Measurements from ENCODE around the gene LSM14B.

The LSM14B gene

DNA sequence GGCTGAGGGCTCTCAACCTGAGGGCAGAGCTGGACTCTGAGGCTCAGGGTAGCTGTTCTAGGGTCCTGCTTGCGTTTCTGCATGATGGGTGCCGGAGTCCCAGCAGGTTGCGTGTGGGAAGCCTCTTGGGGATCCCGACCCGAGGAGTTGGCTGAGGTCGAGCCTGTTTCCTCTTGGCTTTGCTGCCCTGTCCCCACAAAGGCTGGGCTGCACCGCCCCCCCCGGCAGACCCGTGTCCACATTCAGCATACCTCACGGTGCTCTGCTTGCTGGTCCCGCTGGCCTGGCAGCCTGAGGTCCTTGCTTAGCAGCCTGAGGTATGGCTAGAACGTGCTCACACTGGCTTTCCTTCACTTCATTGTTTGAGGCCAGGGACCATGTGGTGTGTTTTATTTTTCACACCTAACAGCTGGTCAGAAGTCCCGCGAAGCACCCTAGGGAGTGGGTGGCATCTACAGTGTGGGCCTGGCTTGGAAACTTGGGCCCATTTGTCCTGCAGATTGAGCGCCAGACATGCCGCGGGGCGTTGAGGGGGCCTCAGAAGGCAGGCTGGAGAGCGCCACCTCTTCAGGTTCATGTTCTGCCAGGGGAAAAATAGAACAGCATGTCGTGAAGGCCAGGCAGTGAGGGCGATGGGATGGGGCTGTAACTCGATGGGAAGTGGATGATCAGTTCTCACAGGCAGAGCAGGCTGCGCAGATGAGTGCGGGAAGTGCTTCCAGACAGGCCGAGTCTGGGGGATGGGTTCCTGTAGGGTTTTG, 9.5 kb downstream of the LSM14B start:
- Histone ChIP-seq H3K4me3 (ENCODE audit: low read length in 2 of 2) (no peak overlapping the region), H3K4me1 (ENCODE audit: control insufficient read depth in 2 of 2, insufficient read depth in 2 of 2, low read length in 2 of 2) (peaks cover 0 to 2% of the 10 kb centered on the region in 2 donors), H3K27ac (ENCODE audit: low read depth in 2 of 2, low read length in 2 of 2) (no peak overlapping the region), H3K9ac (ENCODE audit: low read depth in 1 of 2, low read length in 2 of 2) (no peak overlapping the region), H3K9me3 (ENCODE audit: control insufficient read depth in 2 of 2, low read length in 2 of 2) (no peaks in the 10 kb centered on the region), H3K27me3 (ENCODE audit: control insufficient read depth in 2 of 2, insufficient read depth in 2 of 2, low read length in 2 of 2) (no peaks in the 10 kb centered on the region), H3K36me3 (ENCODE audit: control insufficient read depth in 2 of 2, insufficient read depth in 2 of 2, low read length in 2 of 2) (peaks cover 82 to 96% of the 10 kb centered on the region in 2 donors)

DNA sequence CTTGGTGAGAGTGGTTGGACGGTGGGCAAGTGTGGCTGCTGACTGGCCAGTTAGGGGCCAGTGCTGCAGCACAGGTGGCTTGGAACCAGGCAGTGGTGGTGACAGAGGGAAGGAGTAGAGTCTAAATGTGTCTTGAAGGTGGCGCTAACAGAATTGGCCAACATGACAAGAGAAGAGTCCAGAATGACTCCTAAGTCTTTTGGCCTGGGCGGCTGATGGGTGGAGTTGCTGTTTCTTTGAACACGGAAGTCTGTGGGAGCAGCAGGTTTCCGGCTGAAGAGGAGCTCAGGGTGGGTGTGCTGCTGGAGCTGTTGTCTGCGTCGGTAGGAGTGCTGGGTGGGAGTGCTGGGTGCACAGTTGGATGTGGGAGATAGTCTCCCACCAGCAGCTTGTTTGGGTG, 10.1 kb downstream of the LSM14B start:
- no peak overlapping the region for H3K4me3 ChIP-seq (ENCODE audit: low read length in 2 of 2)
- H3K4me1 ChIP-seq (ENCODE audit: control insufficient read depth in 2 of 2, insufficient read depth in 2 of 2, low read length in 2 of 2): peaks cover 0 to 2% of the 10 kb centered on the region in 2 donors
- no peak overlapping the region for H3K9ac ChIP-seq (ENCODE audit: low read depth in 1 of 2, low read length in 2 of 2)
- H3K9me3 ChIP-seq (ENCODE audit: control insufficient read depth in 2 of 2, low read length in 2 of 2): no peaks in the 10 kb centered on the region
- H3K36me3 ChIP-seq (ENCODE audit: control insufficient read depth in 2 of 2, insufficient read depth in 2 of 2, low read length in 2 of 2): peaks cover 83 to 96% of the 10 kb centered on the region in 2 donors
- no peaks in the 10 kb centered on the region for H3K27me3 ChIP-seq (ENCODE audit: control insufficient read depth in 2 of 2, insufficient read depth in 2 of 2, low read length in 2 of 2)
- H3K27ac ChIP-seq (ENCODE audit: low read depth in 2 of 2, low read length in 2 of 2): peak overlapping the region in 1 of 2 donors; percentile 45

DNA sequence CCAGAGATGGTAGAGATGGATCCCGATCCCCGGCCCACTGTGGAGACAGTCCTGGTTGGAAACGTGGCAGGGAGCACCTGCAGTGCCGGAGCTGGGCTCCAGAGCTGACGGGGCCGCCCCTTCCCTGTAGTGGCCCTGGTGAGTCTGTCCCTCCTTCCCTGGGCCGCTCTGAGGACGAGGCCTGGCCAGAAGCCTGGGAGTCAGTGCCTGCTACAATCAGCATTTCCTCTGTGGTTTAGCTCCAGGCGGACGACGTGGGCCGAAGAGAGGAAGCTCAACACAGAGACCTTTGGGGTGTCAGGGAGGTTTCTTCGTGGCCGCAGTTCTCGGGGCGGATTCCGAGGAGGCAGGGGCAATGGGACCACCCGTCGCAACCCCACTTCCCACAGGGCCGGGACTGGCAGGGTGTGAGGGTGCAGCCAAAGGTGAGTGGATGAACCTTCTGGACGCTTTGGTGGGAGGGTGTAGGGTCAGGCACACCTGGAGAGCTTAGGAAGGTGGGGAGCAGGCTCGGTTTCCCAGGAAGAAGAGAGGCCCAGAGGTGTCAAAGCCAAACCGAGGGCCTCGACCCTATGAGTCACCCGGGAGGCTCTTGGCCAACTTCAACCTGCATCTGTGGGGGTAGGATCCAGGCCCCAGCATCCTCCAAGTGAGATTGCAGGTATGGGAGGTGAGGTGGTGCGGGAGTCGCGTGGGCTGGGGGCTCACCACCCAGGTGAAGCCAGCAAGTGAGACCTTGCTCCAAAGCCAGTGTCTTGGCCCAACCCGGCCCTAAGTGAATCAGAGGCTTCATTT, 11.0 kb downstream of the LSM14B start:
- Histone ChIP-seq H3K9me3 (ENCODE audit: control insufficient read depth in 2 of 2, low read length in 2 of 2) (no peaks in the 10 kb centered on the region), H3K27me3 (ENCODE audit: control insufficient read depth in 2 of 2, insufficient read depth in 2 of 2, low read length in 2 of 2) (no peaks in the 10 kb centered on the region), H3K27ac (ENCODE audit: low read depth in 2 of 2, low read length in 2 of 2) (peak overlapping the region in 1 of 2 donors; percentile 45), H3K36me3 (ENCODE audit: control insufficient read depth in 2 of 2, insufficient read depth in 2 of 2, low read length in 2 of 2) (peaks cover 84 to 96% of the 10 kb centered on the region in 2 donors), H3K4me3 (ENCODE audit: low read length in 2 of 2) (no peak overlapping the region), H3K9ac (ENCODE audit: low read depth in 1 of 2, low read length in 2 of 2) (no peak overlapping the region), H3K4me1 (ENCODE audit: control insufficient read depth in 2 of 2, insufficient read depth in 2 of 2, low read length in 2 of 2) (peaks cover 0 to 2% of the 10 kb centered on the region in 2 donors)

DNA sequence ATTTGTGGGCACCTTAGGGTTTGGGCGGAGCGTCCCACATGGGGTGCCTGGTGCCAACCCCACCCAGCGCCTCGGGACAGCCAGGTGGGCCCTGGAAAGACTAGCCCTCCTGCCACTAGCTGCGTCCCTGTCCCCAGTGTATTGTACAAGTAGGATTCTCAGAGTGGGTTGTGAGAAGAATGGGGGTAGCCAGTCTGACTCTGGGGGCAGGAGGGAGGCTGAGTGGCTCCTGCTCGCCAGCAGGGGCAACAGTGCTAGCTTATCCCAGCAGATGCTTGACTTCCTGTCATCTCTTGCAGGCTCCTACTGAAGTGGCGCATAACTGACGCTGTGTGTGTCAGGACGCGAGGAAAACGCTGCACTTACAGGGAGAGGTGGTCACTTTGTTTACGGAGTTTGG, 11.6 kb downstream of the LSM14B start:
- Histone ChIP-seq H3K9ac (ENCODE audit: low read depth in 1 of 2, low read length in 2 of 2) (no peak overlapping the region), H3K36me3 (ENCODE audit: control insufficient read depth in 2 of 2, insufficient read depth in 2 of 2, low read length in 2 of 2) (peaks cover 83 to 95% of the 10 kb centered on the region in 2 donors), H3K4me1 (ENCODE audit: control insufficient read depth in 2 of 2, insufficient read depth in 2 of 2, low read length in 2 of 2) (peaks cover 0 to 2% of the 10 kb centered on the region in 2 donors), H3K27me3 (ENCODE audit: control insufficient read depth in 2 of 2, insufficient read depth in 2 of 2, low read length in 2 of 2) (no peaks in the 10 kb centered on the region), H3K9me3 (ENCODE audit: control insufficient read depth in 2 of 2, low read length in 2 of 2) (no peaks in the 10 kb centered on the region), H3K27ac (ENCODE audit: low read depth in 2 of 2, low read length in 2 of 2) (peak overlapping the region in 1 of 2 donors; percentile 45), H3K4me3 (ENCODE audit: low read length in 2 of 2) (no peak overlapping the region)

DNA sequence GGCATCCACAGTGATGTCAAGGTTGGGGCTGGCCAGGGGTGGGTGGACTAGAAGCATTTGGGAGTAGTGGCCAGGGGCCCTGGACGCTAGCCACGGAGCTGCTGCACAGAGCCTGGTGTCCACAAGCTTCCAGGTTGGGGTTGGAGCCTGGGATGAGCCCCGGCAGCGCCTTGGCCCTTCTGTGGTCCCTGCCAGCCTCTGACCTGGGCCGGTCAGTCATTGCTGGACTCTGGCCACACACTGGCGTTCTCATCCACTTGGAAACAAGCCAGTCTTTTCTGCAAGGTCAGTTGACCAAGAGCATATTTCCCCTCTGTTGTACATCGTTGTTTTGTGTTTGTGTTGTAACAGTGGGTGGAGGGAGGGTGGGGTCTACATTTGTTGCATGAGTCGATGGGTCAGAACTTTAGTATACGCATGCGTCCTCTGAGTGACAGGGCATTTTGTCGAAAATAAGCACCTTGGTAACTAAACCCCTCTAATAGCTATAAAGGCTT, 12.5 kb downstream of the LSM14B start:
- no peaks in the 10 kb centered on the region for H3K9me3 ChIP-seq (ENCODE audit: control insufficient read depth in 2 of 2, low read length in 2 of 2)
- H3K36me3 ChIP-seq (ENCODE audit: control insufficient read depth in 2 of 2, insufficient read depth in 2 of 2, low read length in 2 of 2): peaks cover 84 to 95% of the 10 kb centered on the region in 2 donors
- no peak overlapping the region for H3K9ac ChIP-seq (ENCODE audit: low read depth in 1 of 2, low read length in 2 of 2)
- no peak overlapping the region for H3K4me3 ChIP-seq (ENCODE audit: low read length in 2 of 2)
- H3K27me3 ChIP-seq (ENCODE audit: control insufficient read depth in 2 of 2, insufficient read depth in 2 of 2, low read length in 2 of 2): no peaks in the 10 kb centered on the region
- no peak overlapping the region for H3K27ac ChIP-seq (ENCODE audit: low read depth in 2 of 2, low read length in 2 of 2)
- H3K4me1 ChIP-seq (ENCODE audit: control insufficient read depth in 2 of 2, insufficient read depth in 2 of 2, low read length in 2 of 2): no peaks in the 10 kb centered on the region

DNA sequence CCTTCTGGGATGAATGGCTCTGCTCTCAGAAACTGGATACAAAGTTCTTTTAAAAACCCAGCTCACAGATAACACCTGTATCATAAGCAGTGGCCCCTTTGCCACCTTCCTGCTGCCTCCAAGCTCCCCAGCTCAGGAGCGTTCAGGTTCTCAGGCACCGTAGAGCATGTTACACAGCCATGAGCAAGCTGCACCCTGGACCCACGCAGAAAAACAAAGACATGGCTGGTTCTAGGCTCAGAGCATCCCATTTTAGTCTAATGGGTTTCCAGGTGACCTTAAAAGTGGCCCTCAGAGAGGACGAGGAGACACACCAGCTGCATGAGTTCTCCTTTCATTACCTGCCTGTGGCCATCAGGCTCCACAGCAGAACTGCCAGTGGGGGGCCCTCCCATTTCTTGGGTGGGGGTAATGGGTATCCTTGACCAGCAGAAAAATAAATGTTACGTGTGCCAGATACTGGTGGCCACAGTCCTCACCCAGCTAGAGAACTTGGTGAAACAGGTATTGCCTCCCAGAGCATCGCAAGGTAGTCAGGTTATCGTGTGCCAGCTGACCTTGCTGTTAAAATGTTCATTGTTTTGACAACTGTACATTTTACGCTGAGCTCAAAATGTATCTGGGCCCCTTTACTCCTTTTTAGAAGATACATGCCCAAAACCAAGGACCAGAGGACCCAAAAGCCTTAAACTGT, 13.4 kb downstream of the LSM14B start:
- Histone ChIP-seq H3K27me3 (ENCODE audit: control insufficient read depth in 2 of 2, insufficient read depth in 2 of 2, low read length in 2 of 2) (no peaks in the 10 kb centered on the region), H3K36me3 (ENCODE audit: control insufficient read depth in 2 of 2, insufficient read depth in 2 of 2, low read length in 2 of 2) (peaks cover 86 to 96% of the 10 kb centered on the region in 2 donors), H3K9ac (ENCODE audit: low read depth in 1 of 2, low read length in 2 of 2) (no peak overlapping the region), H3K4me1 (ENCODE audit: control insufficient read depth in 2 of 2, insufficient read depth in 2 of 2, low read length in 2 of 2) (peaks cover 0 to 2% of the 10 kb centered on the region in 2 donors), H3K9me3 (ENCODE audit: control insufficient read depth in 2 of 2, low read length in 2 of 2) (no peaks in the 10 kb centered on the region), H3K4me3 (ENCODE audit: low read length in 2 of 2) (no peak overlapping the region), H3K27ac (ENCODE audit: low read depth in 2 of 2, low read length in 2 of 2) (no peak overlapping the region)

DNA sequence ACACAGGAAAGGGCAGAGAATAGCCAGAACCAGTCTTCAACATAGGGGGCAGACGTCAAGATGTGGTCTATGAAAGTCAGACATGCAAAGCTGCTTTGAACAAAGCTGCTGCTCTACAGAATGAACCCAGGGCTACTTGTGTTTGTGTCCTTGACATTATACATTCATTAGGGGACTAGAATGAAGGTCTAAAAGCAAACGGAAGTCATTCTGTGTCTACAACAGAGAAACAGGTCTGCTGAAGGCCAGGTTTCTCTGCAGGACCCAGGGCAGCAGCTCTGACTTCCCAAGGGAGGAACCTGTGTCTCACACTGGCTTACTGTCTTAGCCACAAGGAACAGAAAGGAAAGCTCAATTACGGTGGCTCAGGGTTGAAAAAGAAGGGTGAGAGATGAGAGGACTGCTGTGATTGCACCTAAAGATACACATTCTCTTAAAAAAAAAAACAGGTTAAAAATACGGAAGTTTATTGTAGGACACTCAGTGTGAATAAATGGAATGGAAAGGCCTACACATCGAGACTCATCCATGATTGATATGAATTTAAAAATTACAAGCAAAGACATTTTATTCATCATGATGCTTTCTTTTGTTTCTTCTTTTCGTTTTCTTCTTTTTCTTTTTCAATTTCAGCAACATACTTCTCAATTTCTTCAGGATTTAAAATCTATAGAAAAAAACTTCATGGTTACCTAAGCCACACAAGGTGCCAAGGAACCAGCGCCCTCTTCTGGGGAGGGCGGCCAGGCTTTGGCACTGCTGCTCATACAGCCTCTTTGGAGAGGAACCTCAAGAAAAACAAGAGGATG, 14.2 kb downstream of the LSM14B start:
- Histone ChIP-seq H3K27ac (ENCODE audit: low read depth in 2 of 2, low read length in 2 of 2) (no peak overlapping the region), H3K9ac (ENCODE audit: low read depth in 1 of 2, low read length in 2 of 2) (no peak overlapping the region), H3K27me3 (ENCODE audit: control insufficient read depth in 2 of 2, insufficient read depth in 2 of 2, low read length in 2 of 2) (no peaks in the 10 kb centered on the region), H3K4me1 (ENCODE audit: control insufficient read depth in 2 of 2, insufficient read depth in 2 of 2, low read length in 2 of 2) (peaks cover 5 to 10% of the 10 kb centered on the region in 2 donors), H3K36me3 (ENCODE audit: control insufficient read depth in 2 of 2, insufficient read depth in 2 of 2, low read length in 2 of 2) (peaks cover 80 to 90% of the 10 kb centered on the region in 2 donors), H3K9me3 (ENCODE audit: control insufficient read depth in 2 of 2, low read length in 2 of 2) (no peaks in the 10 kb centered on the region), H3K4me3 (ENCODE audit: low read length in 2 of 2) (no peak overlapping the region)

DNA sequence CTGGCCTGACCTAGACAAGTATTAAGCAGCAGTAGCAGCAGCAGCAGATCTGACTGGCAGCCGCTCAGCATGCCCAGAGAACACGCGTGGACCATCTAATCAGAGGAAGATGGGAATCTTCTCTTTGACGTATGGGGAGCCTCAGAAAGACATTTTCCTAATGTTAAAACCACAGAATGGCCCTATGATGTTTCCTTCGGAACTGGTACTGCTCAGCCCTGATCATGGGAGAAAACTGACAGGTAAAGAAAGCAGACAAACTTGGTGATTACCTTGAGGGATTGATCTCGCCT, 14.8 kb downstream of the LSM14B start:
- Histone ChIP-seq H3K27ac (ENCODE audit: low read depth in 2 of 2, low read length in 2 of 2) (no peak overlapping the region), H3K36me3 (ENCODE audit: control insufficient read depth in 2 of 2, insufficient read depth in 2 of 2, low read length in 2 of 2) (peaks cover 74 to 84% of the 10 kb centered on the region in 2 donors), H3K9me3 (ENCODE audit: control insufficient read depth in 2 of 2, low read length in 2 of 2) (no peaks in the 10 kb centered on the region), H3K27me3 (ENCODE audit: control insufficient read depth in 2 of 2, insufficient read depth in 2 of 2, low read length in 2 of 2) (no peaks in the 10 kb centered on the region), H3K4me1 (ENCODE audit: control insufficient read depth in 2 of 2, insufficient read depth in 2 of 2, low read length in 2 of 2) (peaks cover 10 to 15% of the 10 kb centered on the region in 2 donors), H3K9ac (ENCODE audit: low read depth in 1 of 2, low read length in 2 of 2) (no peak overlapping the region), H3K4me3 (ENCODE audit: low read length in 2 of 2) (no peak overlapping the region)

DNA sequence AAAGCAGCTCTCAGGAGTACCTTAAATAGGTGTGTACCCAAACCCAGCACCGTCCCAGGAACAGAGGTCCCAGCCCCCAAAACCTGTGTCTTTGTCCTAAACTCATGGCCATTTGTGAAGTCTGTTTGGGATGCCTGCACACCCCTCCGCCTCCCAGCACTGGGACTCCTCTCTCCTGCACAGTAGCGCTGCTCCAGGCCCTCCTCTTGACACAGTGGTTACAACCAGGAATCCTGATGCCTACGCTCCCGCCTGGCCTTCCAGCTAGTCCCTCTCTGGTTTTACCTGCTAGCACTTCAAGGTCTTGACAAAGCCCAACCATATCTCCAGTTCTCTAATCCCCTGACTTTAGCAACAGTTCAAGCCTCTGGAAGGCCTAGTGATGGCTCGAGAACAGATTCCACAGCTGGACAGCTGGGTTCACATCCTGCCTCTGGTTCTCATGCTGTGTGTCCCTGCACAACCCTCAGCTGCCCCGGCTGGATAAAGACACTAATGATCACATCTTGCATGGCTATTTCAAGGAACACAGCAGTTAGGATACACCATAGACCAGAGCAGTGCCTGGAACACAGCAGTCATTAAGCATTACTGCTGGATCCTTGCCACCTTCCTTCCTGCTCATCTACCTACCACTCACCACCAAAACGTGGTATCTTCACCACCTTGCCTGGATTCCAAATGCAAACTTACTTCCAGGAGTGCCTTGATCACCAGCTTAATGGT, 15.4 kb downstream of the LSM14B start:
- Histone ChIP-seq H3K9ac (ENCODE audit: low read depth in 1 of 2, low read length in 2 of 2) (no peak overlapping the region), H3K9me3 (ENCODE audit: control insufficient read depth in 2 of 2, low read length in 2 of 2) (no peaks in the 10 kb centered on the region), H3K27ac (ENCODE audit: low read depth in 2 of 2, low read length in 2 of 2) (no peak overlapping the region), H3K4me3 (ENCODE audit: low read length in 2 of 2) (no peak overlapping the region), H3K4me1 (ENCODE audit: control insufficient read depth in 2 of 2, insufficient read depth in 2 of 2, low read length in 2 of 2) (peaks cover 11 to 16% of the 10 kb centered on the region in 2 donors), H3K27me3 (ENCODE audit: control insufficient read depth in 2 of 2, insufficient read depth in 2 of 2, low read length in 2 of 2) (no peaks in the 10 kb centered on the region), H3K36me3 (ENCODE audit: control insufficient read depth in 2 of 2, insufficient read depth in 2 of 2, low read length in 2 of 2) (peaks cover 68 to 78% of the 10 kb centered on the region in 2 donors)
